Muscle of leg (tissue), 16 donors: ENCODE results near the gene CDC42BPB. TPM values are rescaled to one million over a fixed set of nuclear protein-coding genes. Genes with fewer than 3 reads are reported as not detected.

Source experiments
- DNase-seq: peaks from one replicate; pipeline ENCODE4 v3.0.0; 2013
- H3K27ac ChIP-seq: one replicate; pipeline ENCODE4 v1.5.1; 2013; ENCODE audit warnings: mild to moderate bottlenecking, low read length, control low read depth
- H3K27me3 ChIP-seq: one replicate; pipeline ENCODE4 v1.6.1; 2013; ENCODE audit warnings: low read length; ENCODE audit not compliant: control insufficient read depth, insufficient read depth
- H3K36me3 ChIP-seq: one replicate; pipeline ENCODE4 v1.6.1; 2013; ENCODE audit warnings: low read length; ENCODE audit not compliant: control insufficient read depth, insufficient read depth
- H3K4me1 ChIP-seq: one replicate; pipeline ENCODE4 v1.6.1; 2013; ENCODE audit warnings: low read length; ENCODE audit not compliant: control insufficient read depth, insufficient read depth
- H3K4me3 ChIP-seq: one replicate; pipeline ENCODE4 v1.5.1; 2013; ENCODE audit warnings: low read length, control low read depth
- H3K9me3 ChIP-seq: replicated peaks from 2 replicates; pipeline ENCODE4 v1.6.1; 2013; ENCODE audit warnings: low read depth, low read length; ENCODE audit not compliant: control insufficient read depth
- WGBS: methylation state at CpG from one replicate; pipeline ENCODE4 v1.1.5; 2013; ENCODE audit warnings: missing lambda C conversion rate; ENCODE audit not compliant: insufficient coverage; 5-methylcytosine and 5-hydroxymethylcytosine counted together
- long read RNA-seq, 11 donors: transcript quantifications; one replicate each; lab custom pipeline, GENCODE V29; 2026
- polyA plus RNA-seq, 8 donors: library from polyadenylated mRNA; unstranded; fragments of 120-200 nt; gene quantifications; one replicate each; pipeline versions ENCODE4 v1.2.1 to v1.2.3, GENCODE V29; 2013; ENCODE audit warnings: inconsistent platforms in 1 of 8, low replicate concordance in 1 of 8; ENCODE audit not compliant: insufficient read length in 8 of 8, insufficient read depth in 1 of 8
- total RNA-seq: library from RNA; stranded (reverse); fragments of 120-200 nt; gene quantifications from one replicate; pipeline ENCODE4 v1.2.4, GENCODE V29; 2013

Gene CDC42BPB
- total RNA-seq, result 34.8 TPM
- polyA plus RNA-seq, result 10 to 100 TPM; 43.9 to 65.7 (median 56.4) TPM
- long read RNA-seq, donor 1, result 0 reads
- long read RNA-seq, donor 2, result 0 reads
- long read RNA-seq, donor 3, result 0 reads
- long read RNA-seq, donor 4, result 0 reads
- long read RNA-seq, donor 5, full-length matches to known transcripts, result 2 of 14 reads
- long read RNA-seq, donor 5, partial matches to known transcripts, result 12 of 14 reads
- long read RNA-seq, donor 5, other reads (novel, unspliced or antisense), result 0 of 14 reads
- long read RNA-seq, donor 6, full-length matches to known transcripts, result 1 of 1 reads
- long read RNA-seq, donor 6, partial matches to known transcripts, result 0 of 1 reads
- long read RNA-seq, donor 6, other reads (novel, unspliced or antisense), result 0 of 1 reads
- long read RNA-seq, donor 7, partial matches to known transcripts, result 6 of 6 reads
- long read RNA-seq, donor 7, other reads (novel, unspliced or antisense), result 0 of 6 reads
- long read RNA-seq, donor 8, result 0 reads
- long read RNA-seq, donor 9, partial matches to known transcripts, result 10 of 10 reads
- long read RNA-seq, donor 9, other reads (novel, unspliced or antisense), result 0 of 10 reads
- long read RNA-seq, donor 10, result 0 reads
- long read RNA-seq, donor 11, partial matches to known transcripts, result 5 of 5 reads
- long read RNA-seq, donor 11, other reads (novel, unspliced or antisense), result 0 of 5 reads

GRCh38 chr14:103057372-103058163, at the start of gene CDC42BPB:
CDC42BPB (minus strand) TSS chr14:103057549; CDS start chr14:103057173, 376 bp downstream.
- peaks cover 2% of the 10 kb centered on the region for H3K27me3 ChIP-seq
- under 1% methylated on average over 97 of the region's 113 CpGs for WGBS
- no peaks in the 10 kb centered on the region for H3K9me3 ChIP-seq
- H3K27ac ChIP-seq, result peak within 1 kb of the TSS; percentile 81
- H3K4me1 ChIP-seq, result peaks cover 34% of the 10 kb centered on the region
- peak within 1 kb of the TSS; percentile 77 for H3K4me3 ChIP-seq
- H3K36me3 ChIP-seq, result peaks cover 7% of the 10 kb centered on the region
- peak; percentile 98 for DNase-seq

- peaks cover 49% of the 10 kb centered on the region for H3K27me3 ChIP-seq
- no peak overlapping the region for H3K4me3 ChIP-seq
- DNase-seq, result peak; percentile 51
- peak overlapping the region; percentile 35 for H3K27ac ChIP-seq
- no peaks in the 10 kb centered on the region for H3K9me3 ChIP-seq
- peaks cover 68% of the 10 kb centered on the region for H3K4me1 ChIP-seq
- H3K36me3 ChIP-seq, result no peaks in the 10 kb centered on the region
- WGBS, result 60% methylated on average over 6 of the region's 9 CpGs
Observed at GRCh38 chr14:103105580-103106150, 48.3 kb upstream of the CDC42BPB start.

- H3K4me1 ChIP-seq, result peaks cover 60% of the 10 kb centered on the region
- no peak overlapping the region for H3K4me3 ChIP-seq
- DNase-seq, result peak; percentile 68
- H3K27ac ChIP-seq, result no peak overlapping the region
- WGBS, result 4% methylated on average over 59 of the region's 59 CpGs
- H3K9me3 ChIP-seq, result no peaks in the 10 kb centered on the region
- H3K36me3 ChIP-seq, result no peaks in the 10 kb centered on the region
- H3K27me3 ChIP-seq, result peaks cover 55% of the 10 kb centered on the region
Observed at GRCh38 chr14:103104654-103105452, 47.5 kb upstream of the CDC42BPB start.

GRCh38 chr14:103104389-103104653, 47.0 kb upstream of the CDC42BPB start:
- Histone ChIP-seq H3K9me3 (no peaks in the 10 kb centered on the region), H3K36me3 (no peaks in the 10 kb centered on the region), H3K27me3 (peaks cover 58% of the 10 kb centered on the region), H3K4me3 (no peak overlapping the region), H3K27ac (no peak overlapping the region), H3K4me1 (peaks cover 58% of the 10 kb centered on the region)
- 4% methylated on average over 10 of the region's 20 CpGs for WGBS
- no peak for DNase-seq

- peaks cover 58% of the 10 kb centered on the region for H3K4me1 ChIP-seq
- no peaks in the 10 kb centered on the region for H3K36me3 ChIP-seq
- peak; percentile 79 for DNase-seq
- no peak overlapping the region for H3K27ac ChIP-seq
- H3K27me3 ChIP-seq, result peaks cover 62% of the 10 kb centered on the region
- 3% methylated on average over 67 of the region's 68 CpGs for WGBS
- H3K9me3 ChIP-seq, result no peaks in the 10 kb centered on the region
- no peak overlapping the region for H3K4me3 ChIP-seq
Observed at GRCh38 chr14:103103461-103104388, 46.4 kb upstream of the CDC42BPB start.

- WGBS, result 20% methylated on average over 39 of the region's 39 CpGs
- Histone ChIP-seq H3K4me3 (no peak overlapping the region), H3K9me3 (no peaks in the 10 kb centered on the region), H3K27me3 (peaks cover 66% of the 10 kb centered on the region), H3K27ac (no peak overlapping the region), H3K36me3 (no peaks in the 10 kb centered on the region), H3K4me1 (peaks cover 49% of the 10 kb centered on the region)
- DNase-seq, result no peak
Observed at GRCh38 chr14:103102689-103103260, 45.4 kb upstream of the CDC42BPB start.

GRCh38 chr14:103101963-103102688, 44.8 kb upstream of the CDC42BPB start:
- H3K36me3 ChIP-seq, result no peaks in the 10 kb centered on the region
- 13% methylated on average over 84 of the region's 85 CpGs for whole genome bisulfite sequencing
- no peak overlapping the region for H3K27ac ChIP-seq
- peaks cover 69% of the 10 kb centered on the region for H3K27me3 ChIP-seq
- H3K4me1 ChIP-seq, result peaks cover 49% of the 10 kb centered on the region
- H3K9me3 ChIP-seq, result no peaks in the 10 kb centered on the region
- H3K4me3 ChIP-seq, result no peak overlapping the region
- peak; percentile 54 for DNase-seq

- Histone ChIP-seq H3K27ac (no peak overlapping the region), H3K4me1 (peaks cover 49% of the 10 kb centered on the region), H3K27me3 (peaks cover 69% of the 10 kb centered on the region), H3K9me3 (no peaks in the 10 kb centered on the region), H3K36me3 (no peaks in the 10 kb centered on the region), H3K4me3 (no peak overlapping the region)
- no peak for DNase-seq
- 80% methylated on average over 10 of the region's 11 CpGs for WGBS
Observed at GRCh38 chr14:103101257-103101962, 44.1 kb upstream of the CDC42BPB start.
